ENCODE measurements around the gene COP1. TPM values are rescaled to one million over a fixed set of nuclear protein-coding genes. Genes with fewer than 3 reads are reported as not detected.

The COP1 gene
- total RNA-seq, 1 experiment from 2014 or later, result 36.0 TPM

- H3K27ac Mint-ChIP-seq, result no peak overlapping the region
- ChIA-PET CTCF (interaction anchor here (0.5 to 1.2 kb wide), 3 partner anchors 9 to 118 kb away, joined by 3 to 4 read pairs (median 3); no protein-coding TSS in a partner anchor), POLR2A (no interaction called here)
- H3K4me1 Mint-ChIP-seq, result no peaks in the 10 kb centered on the region
- no peak overlapping the region for H3K4me3 Mint-ChIP-seq
- ATAC-seq (peak; percentile 83), DNase-seq (ENCODE audit: low spot score) (no peak)
- peaks cover 12% of the 10 kb centered on the region for H3K9me3 Mint-ChIP-seq
- H3K36me3 Mint-ChIP-seq, result peaks cover 13% of the 10 kb centered on the region
- TF ChIP-seq STAT6 (CRISPR knock-in tag; conservative IDR thresholded peaks at IDR 0.05; ENCODE audit: low read depth) (no peak), NFE2L1 (CRISPR knock-in tag; IDR thresholded peaks at IDR 0.05) (no peak), TEAD4 (CRISPR knock-in tag; IDR thresholded peaks at IDR 0.05) (no peak), ELF4 (CRISPR knock-in tag; IDR thresholded peaks at IDR 0.05; ENCODE audit: low read depth) (no peak), ZNF425 (CRISPR knock-in tag; conservative IDR thresholded peaks at IDR 0.05) (no peak), PRRX2 (CRISPR knock-in tag; IDR thresholded peaks at IDR 0.05) (no peak), HMGA2 (CRISPR knock-in tag; IDR thresholded peaks at IDR 0.05) (no peak), TCF7 (CRISPR knock-in tag; IDR thresholded peaks at IDR 0.05; ENCODE audit: low read depth) (no peak), OVOL2 (CRISPR knock-in tag; IDR thresholded peaks at IDR 0.05; ENCODE audit: borderline replicate concordance) (no peak), MLX (CRISPR knock-in tag; IDR thresholded peaks at IDR 0.05) (no peak), SOX15 (CRISPR knock-in tag; IDR thresholded peaks at IDR 0.05) (no peak), GTF2I (CRISPR knock-in tag; conservative IDR thresholded peaks at IDR 0.05) (no peak), ATF3 (CRISPR knock-in tag; conservative IDR thresholded peaks at IDR 0.05) (no peak), ZBTB21 (CRISPR knock-in tag; IDR thresholded peaks at IDR 0.05; ENCODE audit: borderline replicate concordance) (no peak), JAZF1 (CRISPR knock-in tag; IDR thresholded peaks at IDR 0.05) (no peak), ESRRA (CRISPR knock-in tag; IDR thresholded peaks at IDR 0.05; ENCODE audit: borderline replicate concordance) (no peak), SMAD3 (CRISPR knock-in tag; IDR thresholded peaks at IDR 0.05; ENCODE audit: borderline replicate concordance) (no peak), ZNF423 (CRISPR knock-in tag; IDR thresholded peaks at IDR 0.05) (no peak), ZNF219 (CRISPR knock-in tag; IDR thresholded peaks at IDR 0.05; ENCODE audit: borderline replicate concordance) (no peak), IRF2 (CRISPR knock-in tag; IDR thresholded peaks at IDR 0.05; ENCODE audit: borderline replicate concordance, low read depth) (no peak)
- H3K27me3 Mint-ChIP-seq (ENCODE audit: low read depth), result no peaks in the 10 kb centered on the region
Observed at GRCh38 chr1:176119549-176119948, 87.5 kb downstream of the COP1 start.

GRCh38 chr1:176118985-176119384, 88.1 kb downstream of the COP1 start:
- H3K36me3 Mint-ChIP-seq, result peaks cover 12% of the 10 kb centered on the region
- H3K27me3 Mint-ChIP-seq (ENCODE audit: low read depth), result no peaks in the 10 kb centered on the region
- H3K27ac Mint-ChIP-seq, result no peak overlapping the region
- CTCF ChIA-PET, result no interaction called here
- TF ChIP-seq ZNF671 (CRISPR knock-in tag; IDR thresholded peaks at IDR 0.05), result no peak
- no peak for TF ChIP-seq JUN (CRISPR knock-in tag; IDR thresholded peaks at IDR 0.05)
- TF ChIP-seq ZNF425 (CRISPR knock-in tag; conservative IDR thresholded peaks at IDR 0.05), result no peak
- TF ChIP-seq GABPB1 (CRISPR knock-in tag; IDR thresholded peaks at IDR 0.05), result no peak
- TF ChIP-seq ATF3 (CRISPR knock-in tag; conservative IDR thresholded peaks at IDR 0.05), result no peak
- TF ChIP-seq ZNF138 (CRISPR knock-in tag; conservative IDR thresholded peaks at IDR 0.05), result no peak
- TF ChIP-seq AR (CRISPR knock-in tag; IDR thresholded peaks at IDR 0.05), result no peak
- TF ChIP-seq MLX (CRISPR knock-in tag; IDR thresholded peaks at IDR 0.05), result no peak
- ATAC-seq, result no peak
- POLR2A ChIA-PET, result no interaction called here
- no peak for DNase-seq (ENCODE audit: low spot score)
- no peaks in the 10 kb centered on the region for H3K4me1 Mint-ChIP-seq
- H3K4me3 Mint-ChIP-seq, result no peak overlapping the region
- peaks cover 9% of the 10 kb centered on the region; the same call in 1 of the 2 replicates for H3K9me3 Mint-ChIP-seq
